Psoas muscle (tissue), 8 donors: ENCODE results near the gene SHH. TPM values are rescaled to one million over a fixed set of nuclear protein-coding genes. Genes with fewer than 3 reads are reported as not detected.

Experiments used
- ATAC-seq, 4 donors: fragments of 200-7000 bp; cut with Tn5 transposase; one replicate each; pipeline ENCODE4 v1.9.1; 2020; ENCODE audit warnings: moderate library complexity in 3 of 4, mild to moderate bottlenecking in 2 of 4
- DNase-seq, 2 donors: peaks; one replicate each; pipeline ENCODE4 v3.0.0-alpha.2; 2020
- H3K27ac ChIP-seq: fragments of 200-600 bp; one replicate; pipeline ENCODE4 v1.8.0; 2022
- H3K27me3 ChIP-seq, 3 donors: fragments of 200-600 bp in 1 of 3; one replicate each; pipeline versions ENCODE4 v1.6.1 to v1.8.0; 2013 to 2022; ENCODE audit warnings: low read length in 2 of 3, mild to moderate bottlenecking in 2 of 3, moderate library complexity in 1 of 3; ENCODE audit not compliant: insufficient read depth in 3 of 3
- H3K36me3 ChIP-seq, 2 donors: fragments of 200-600 bp in 1 of 2; one replicate each; pipeline versions ENCODE4 v1.6.1 to v1.8.0; 2013 to 2022; ENCODE audit warnings: low read depth in 1 of 2, mild to moderate bottlenecking in 1 of 2, moderate library complexity in 1 of 2; ENCODE audit not compliant: insufficient read depth in 1 of 2
- H3K4me1 ChIP-seq: fragments of 200-600 bp; one replicate; pipeline ENCODE4 v1.8.0; 2022
- H3K4me3 ChIP-seq: fragments of 200-600 bp; one replicate; pipeline ENCODE4 v1.8.0; 2022; ENCODE audit warnings: mild to moderate bottlenecking
- H3K9me3 ChIP-seq: fragments of 200-600 bp; one replicate; pipeline ENCODE4 v1.8.0; 2022
- CTCF ChIP-seq: fragments of 200-600 bp; IDR thresholded peaks from one replicate; pipeline ENCODE4 v1.8.0; 2022; ENCODE audit warnings: antibody characterized with exemption
- WGBS, 3 donors: extraction: QIAGEN DNeasy Blood & Tissue Kit; methylation state at CpG; one replicate each; pipeline versions ENCODE4 v1.1.6 to v1.1.7; 2013; 5-methylcytosine and 5-hydroxymethylcytosine counted together
- intact Hi-C, 2 donors: fragments of 100-400 bp; cut with DNase I; formaldehyde crosslinking; loops; one replicate each; pipeline versions ENCODE4 v1.11.0 to v1.14.2; 2022
- polyA plus RNA-seq, 3 donors: library from polyadenylated mRNA; stranded (reverse); fragments of 200-250 nt; gene quantifications; one replicate each; pipeline ENCODE4 v1.2.3, GENCODE V29; 2013
- total RNA-seq, 4 donors: library from RNA; stranded (reverse); fragmentation: NEBNext Ultra II Directional in 2 of 4; extraction: Animal tissue kit (Norgen Biotek cat#: 25700) in 2 of 4; gene quantifications; one replicate each; pipeline versions ENCODE4 v1.2.1 to v1.2.4, GENCODE V29; 2021 to 2023
- donor health status: healthy with polysubstance abuse.
- donor health status: DM: no; HTN: no; CAD: no; lungs with moderate emphysema.
- donor health status: Bipolar disorder and iron deficiency.
- donor health status: healthy.
- donor health status: DM: yes; HTN: yes; CAD: no.
- donor health status: DM: no; HTN: no; CAD: no.
- donor health status: DM: no; HTN: no; CAD: no.
- donor health status: DM: yes; HTN: yes; CAD: no.

SHH gene
- total and polyA plus RNA-seq, 7 donors = 0.01 TPM; not detected in 5

- Histone ChIP-seq H3K36me3 (peaks cover 0 to 22% of the 10 kb centered on the region in 2 donors), H3K27ac (no peak overlapping the region), H3K27me3 (peaks cover 0 to 10% (median 7%) of the 10 kb centered on the region in 3 donors), H3K4me1 (no peaks in the 10 kb centered on the region), H3K9me3 (no peaks in the 10 kb centered on the region), H3K4me3 (no peak overlapping the region)
- intact Hi-C loops = no loop called here
- DNase-seq (no peak), ATAC-seq (peak in 1 of 4 donors; percentile 25)
- WGBS, 3 donors = 90 to 95% (median 94%) methylated on average over 10 of the region's 10 CpGs
- no peak for TF ChIP-seq CTCF
Measured at GRCh38 chr7:155785536-155785935, 26.7 kb downstream of the SHH start.

- no peak overlapping the region for H3K4me3 ChIP-seq
- WGBS, 3 donors = 83 to 94% (median 90%) methylated on average over 10 of the region's 10 CpGs
- ATAC-seq (no peak), DNase-seq (no peak)
- H3K36me3 ChIP-seq = peaks cover 9 to 46% of the 10 kb centered on the region in 2 donors
- no peak for TF ChIP-seq CTCF
- intact Hi-C loops = no loop called here
- H3K4me1 ChIP-seq = no peaks in the 10 kb centered on the region
- peaks cover 0 to 7% (median 5%) of the 10 kb centered on the region in 3 donors for H3K27me3 ChIP-seq
- H3K9me3 ChIP-seq = no peaks in the 10 kb centered on the region
- no peak overlapping the region for H3K27ac ChIP-seq
Measured at GRCh38 chr7:155782466-155782865, 29.8 kb downstream of the SHH start.

- Histone ChIP-seq H3K36me3 (peaks cover 9 to 55% of the 10 kb centered on the region in 2 donors), H3K27me3 (no peaks in the 10 kb centered on the region), H3K27ac (no peak overlapping the region), H3K4me1 (no peaks in the 10 kb centered on the region), H3K9me3 (no peaks in the 10 kb centered on the region), H3K4me3 (no peak overlapping the region)
- DNase-seq = no peak
- 91 to 93% (median 92%) methylated on average over 20 of the region's 20 CpGs for WGBS, 3 donors
- ATAC-seq = no peak
- no peak for TF ChIP-seq CTCF
- intact Hi-C loops = no loop called here
Measured at GRCh38 chr7:155781433-155781832, 30.8 kb downstream of the SHH start.

- intact Hi-C loops = no loop called here
- no peak for DNase-seq
- Histone ChIP-seq H3K4me3 (no peak overlapping the region), H3K27ac (no peak overlapping the region), H3K9me3 (no peaks in the 10 kb centered on the region), H3K27me3 (no peaks in the 10 kb centered on the region), H3K36me3 (peaks cover 9 to 60% of the 10 kb centered on the region in 2 donors), H3K4me1 (no peaks in the 10 kb centered on the region)
- 93 to 95% (median 95%) methylated on average over 24 of the region's 24 CpGs for WGBS, 3 donors
- no peak for TF ChIP-seq CTCF
- ATAC-seq = no peak
Measured at GRCh38 chr7:155780884-155781283, 31.4 kb downstream of the SHH start.

- 92 to 94% (median 92%) methylated on average over 6 of the region's 6 CpGs for WGBS, 3 donors
- H3K4me1 ChIP-seq = no peaks in the 10 kb centered on the region
- ATAC-seq (no peak), DNase-seq (no peak)
- no peak overlapping the region for H3K27ac ChIP-seq
- intact Hi-C loops = no loop called here
- no peak for TF ChIP-seq CTCF
- no peaks in the 10 kb centered on the region for H3K27me3 ChIP-seq
- H3K4me3 ChIP-seq = no peak overlapping the region
- no peaks in the 10 kb centered on the region for H3K9me3 ChIP-seq
- peaks cover 12 to 85% of the 10 kb centered on the region in 2 donors for H3K36me3 ChIP-seq
Measured at GRCh38 chr7:155778349-155778748, 33.9 kb downstream of the SHH start.
